IMR-90 (cell line): Measurements from ENCODE around the gene CENPK. TPM values are rescaled to one million over a fixed set of nuclear protein-coding genes. Genes with fewer than 3 reads are reported as not detected.
A peak's percentile ranks its signal among the peaks of the same experiment; 100 is the strongest.

Experiments used
- ATAC-seq: fragments of 200-7000 bp; cut with Tn5 transposase; 2 replicates; pipeline ENCODE4 v1.9.1; 2020; ENCODE audit warnings: low read depth, mild to moderate bottlenecking, moderate library complexity
- BruUV-seq: library from RNA; stranded (reverse); fragments of 400-500 nt; replicated peaks from 2 replicates; lab custom pipeline; 2021; lab: Mats Ljungman, UMichigan
- CTCF ChIA-PET: fragments of 300-600 bp; formaldehyde crosslinking; extraction: SDS; loops from one replicate; lab custom pipeline; 2021; ENCODE audit warnings: antibody characterized with exemption; lab: Yijun Ruan, JAX
- POLR2A ChIA-PET: fragments of 300-600 bp; sonication (Branson Sonifier 250); formaldehyde crosslinking; loops from one replicate; lab custom pipeline; 2022; ENCODE audit warnings: antibody characterized with exemption; ENCODE audit not compliant: unreplicated experiment; lab: Charles Lee
- DNase-seq: peaks from one replicate; pipeline ENCODE4 v3.0.0; 2013
- H2AFZ ChIP-seq: replicated peaks from 2 replicates; pipeline ENCODE3; 2013; ENCODE audit warnings: low read length, mild to moderate bottlenecking; ENCODE audit not compliant: poor library complexity
- H2AK5ac ChIP-seq: 2 replicates; pipeline ENCODE4 v1.6.1; 2013; ENCODE audit warnings: low read depth, low read length, inconsistent platforms
- H2AK9ac ChIP-seq: replicated peaks from 2 replicates; pipeline ENCODE3; 2013; ENCODE audit warnings: mild to moderate bottlenecking, low read depth, low read length, moderate library complexity; ENCODE audit not compliant: poor library complexity
- H2BK120ac ChIP-seq: 2 replicates; pipeline ENCODE4 v1.6.1; 2013; ENCODE audit warnings: low read depth, low read length, inconsistent platforms
- H2BK15ac ChIP-seq: 3 replicates; pipeline ENCODE4 v1.6.1; 2013; ENCODE audit warnings: low read depth, low read length, inconsistent platforms
- H2BK20ac ChIP-seq: 2 replicates; pipeline ENCODE4 v1.6.1; 2013; ENCODE audit warnings: low read depth, mild to moderate bottlenecking, inconsistent platforms, low read length, moderate library complexity
- H2BK5ac ChIP-seq: 2 replicates; pipeline ENCODE4 v1.6.1; 2013; ENCODE audit warnings: mild to moderate bottlenecking, low read depth, low read length, inconsistent platforms; ENCODE audit not compliant: poor library complexity, severe bottlenecking
- H3K14ac ChIP-seq: replicated peaks from 2 replicates; pipeline ENCODE4 v1.6.1; 2013; ENCODE audit warnings: low read depth, low read length, inconsistent platforms
- H3K18ac ChIP-seq: 2 replicates; pipeline ENCODE4 v1.6.1; 2013; ENCODE audit warnings: low read depth, low read length, control low read depth
- H3K23ac ChIP-seq: 2 replicates; pipeline ENCODE4 v1.6.1; 2013; ENCODE audit warnings: low read depth, low read length, inconsistent platforms
- H3K27ac ChIP-seq: 2 replicates; pipeline ENCODE4 v1.5.1; 2013; ENCODE audit warnings: mild to moderate bottlenecking, control low read depth, low read length; ENCODE audit not compliant: insufficient read depth
- H3K27me3 ChIP-seq: 2 replicates; pipeline ENCODE4 v1.6.1; 2013; ENCODE audit warnings: low read length; ENCODE audit not compliant: control insufficient read depth, insufficient read depth
- H3K36me3 ChIP-seq: 2 replicates; pipeline ENCODE4 v1.6.1; 2013; ENCODE audit warnings: low read length, mixed read lengths; ENCODE audit not compliant: control insufficient read depth, insufficient read depth
- H3K4ac ChIP-seq: 2 replicates; pipeline ENCODE4 v1.6.1; 2013; ENCODE audit warnings: low read depth, low read length, inconsistent platforms
- H3K4me1 ChIP-seq: 2 replicates; pipeline ENCODE4 v1.6.1; 2013; ENCODE audit warnings: low read length, mixed read lengths; ENCODE audit not compliant: control insufficient read depth, insufficient read depth
- H3K4me2 ChIP-seq: 2 replicates; pipeline ENCODE4 v1.6.1; 2013; ENCODE audit warnings: low read depth, mild to moderate bottlenecking, control low read depth, low read length, moderate library complexity
- H3K4me3 ChIP-seq: 2 replicates; pipeline ENCODE4 v1.5.1; 2013; ENCODE audit warnings: low read depth, mild to moderate bottlenecking, control low read depth, low read length, moderate library complexity; ENCODE audit not compliant: insufficient read depth
- H3K56ac ChIP-seq: 2 replicates; pipeline ENCODE4 v1.6.1; 2013; ENCODE audit warnings: low read length, inconsistent platforms; ENCODE audit not compliant: insufficient read depth; ENCODE audit errors: extremely low read depth
- H3K79me1 ChIP-seq, 2 experiments: 2 replicates each; pipeline ENCODE4 v1.6.1; 2013; ENCODE audit warnings: low read length in 2 of 2, inconsistent platforms in 1 of 2, low read depth in 1 of 2
- H3K9ac ChIP-seq: 2 replicates; pipeline ENCODE4 v1.6.1; 2013; ENCODE audit warnings: low read depth, low read length, control low read depth
- H3K9me1 ChIP-seq: 2 replicates; pipeline ENCODE4 v1.6.1; 2013; ENCODE audit warnings: low read length, inconsistent platforms; ENCODE audit not compliant: insufficient read depth
- H3K9me3 ChIP-seq: 2 replicates; pipeline ENCODE4 v1.6.1; 2013; ENCODE audit warnings: low read length; ENCODE audit not compliant: control insufficient read depth, insufficient read depth
- H4K20me1 ChIP-seq: 2 replicates; pipeline ENCODE4 v1.6.1; 2013; ENCODE audit warnings: low read length, inconsistent platforms; ENCODE audit not compliant: insufficient read depth
- H4K5ac ChIP-seq: 2 replicates; pipeline ENCODE4 v1.6.1; 2013; ENCODE audit warnings: mild to moderate bottlenecking, low read depth, low read length, control low read depth
- H4K8ac ChIP-seq, 2 experiments: 2 replicates each; pipeline ENCODE4 v1.6.1; 2013; ENCODE audit warnings: low read depth in 2 of 2, low read length in 2 of 2, control low read depth in 1 of 2, inconsistent platforms in 1 of 2
- H4K91ac ChIP-seq: 2 replicates; pipeline ENCODE4 v1.6.1; 2013; ENCODE audit warnings: low read depth, low read length, inconsistent platforms; ENCODE audit not compliant: insufficient read depth
- MXI1 ChIP-seq: IDR thresholded peaks from 2 replicates; pipeline ENCODE4 v1.6.1; 2012; ENCODE audit warnings: low read depth, mild to moderate bottlenecking, low read length, moderate library complexity, borderline replicate concordance
- NFE2L2 ChIP-seq: fragments of 150-350 bp; IDR thresholded peaks from 2 replicates; pipeline ENCODE4 v1.6.1; 2016; ENCODE audit warnings: low read depth, mild to moderate bottlenecking, low read length
- WGBS, 2 experiments: methylation state at CpG; one replicate each; pipeline versions ENCODE4 v1.1.5 to v1.1.7; 2013; ENCODE audit warnings: missing lambda C conversion rate in 2 of 2; ENCODE audit not compliant: insufficient read length in 1 of 2; ENCODE audit errors: extremely low coverage in 2 of 2; 5-methylcytosine and 5-hydroxymethylcytosine counted together
- dilution Hi-C: fragments of 300-500 bp; cut with HindIII; formaldehyde crosslinking; loops from one replicate; pipeline ENCODE4 v1.14.3; 2018; ENCODE audit warnings: low sequenced_read_pairs; ENCODE audit not compliant: unreplicated experiment
- in situ Hi-C: fragments of 300-500 bp; cut with MboI; formaldehyde crosslinking; loops from 3 replicates; pipeline ENCODE4 v1.14.3; 2019; ENCODE audit warnings: low sequenced_read_pairs, inconsistent platforms, mixed read lengths
- intact Hi-C: fragments of 100-400 bp; cut with micrococcal nuclease; formaldehyde crosslinking; loops from 2 replicates; pipeline ENCODE4 v1.10.0; 2022
- polyA plus RNA-seq, 3 experiments: library from polyadenylated mRNA; depleted of rRNA; stranded (reverse); fragments of >200 nt; gene quantifications; 2 replicates each; pipeline ENCODE4 v1.2.3, GENCODE V29; 2012; ENCODE audit warnings: low replicate concordance in 1 of 3
- total RNA-seq: library from RNA; depleted of rRNA; stranded (reverse); fragments of >200 nt; gene quantifications from 2 replicates; pipeline ENCODE4 v1.2.3, GENCODE V29; 2012

Gene CENPK
- total and polyA plus RNA-seq, 2 of the 4 experiments (the other 2 are of a cell fraction) = 5.6 to 9.4 TPM

DNA sequence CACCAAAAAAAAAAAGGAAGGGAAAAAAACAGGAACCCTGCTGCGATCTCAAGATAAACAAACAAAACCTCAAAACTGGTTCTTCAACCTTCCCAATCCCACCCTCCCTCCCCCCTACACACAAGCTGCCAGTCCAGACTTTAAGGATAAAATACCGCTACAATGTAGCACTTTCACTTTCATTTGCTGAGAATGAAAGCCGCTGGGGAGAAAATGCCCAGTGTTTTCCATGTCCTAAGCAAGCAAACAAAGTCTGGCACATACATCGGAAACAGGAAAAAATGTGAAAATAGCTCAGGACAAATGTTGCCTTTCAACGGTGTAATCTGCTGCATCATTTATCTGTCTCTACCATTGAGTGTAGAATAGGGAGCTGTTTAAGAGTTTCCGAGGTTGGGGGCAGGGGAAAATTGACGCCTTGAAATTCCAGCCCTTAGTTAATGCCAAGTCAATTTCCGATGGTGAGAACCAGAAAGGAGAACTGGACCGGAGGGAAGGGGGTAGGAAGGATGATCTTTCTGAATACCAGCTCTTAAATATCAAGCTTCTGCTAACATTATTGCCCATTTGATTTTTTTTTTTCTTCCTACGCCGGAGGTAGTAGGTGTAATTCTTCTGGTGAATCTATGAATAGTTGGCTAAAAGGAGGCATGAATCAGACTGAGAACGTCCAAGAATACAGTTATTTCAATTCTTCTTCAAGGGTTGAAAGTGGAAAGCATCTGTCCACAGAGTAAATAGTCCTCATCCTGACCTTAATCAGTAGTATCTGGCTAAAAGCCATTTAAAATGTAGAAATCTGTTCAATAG lies 80.0 kb downstream of the CENPK start:
- in situ Hi-C loops (loop anchor here (5.0 to 10.0 kb wide), 5 partner anchors 286 to 848 kb away; no protein-coding TSS in a partner anchor), intact Hi-C loops (loop anchor here (1.0 to 5.0 kb wide), 7 partner anchors 341 to 848 kb away; no protein-coding TSS in a partner anchor), dilution Hi-C loops (no loop called here)
- Histone ChIP-seq H3K4me3 (peak overlapping the region; percentile 88), H3K9me3 (no peaks in the 10 kb centered on the region), H3K4me1 (peaks cover 2% of the 10 kb centered on the region; the same call in 1 of the 2 replicates), H3K23ac (peak overlapping the region; percentile 99), H3K14ac (peak overlapping the region; percentile 99), H3K27ac (peak overlapping the region; percentile 96), H2BK15ac (peak overlapping the region; percentile 11; the same call in 2 of the 3 replicates), H2BK20ac (peak overlapping the region; percentile 96), H2AK9ac (peak overlapping the region; percentile 58), H3K18ac (peak overlapping the region; percentile 100), H4K91ac (peak overlapping the region; percentile 90), H2AK5ac (no peak overlapping the region; the same call in 1 of the 2 replicates), H3K4ac (peak overlapping the region; percentile 95), H3K79me1 (peaks cover 0 to 7% of the 10 kb centered on the region in 2 experiments; a peak in 1 of 4 replicates), H2AFZ (peak overlapping the region; percentile 79), H4K5ac (peak overlapping the region; percentile 92), H4K8ac (peak overlapping the region; percentile 25 to 95), H2BK5ac (peak overlapping the region; percentile 98), H3K27me3 (no peaks in the 10 kb centered on the region), H3K4me2 (peak overlapping the region; percentile 100), H3K9ac (peak overlapping the region; percentile 98), H3K9me1 (no peaks in the 10 kb centered on the region), H3K36me3 (no peaks in the 10 kb centered on the region), H4K20me1 (no peaks in the 10 kb centered on the region), H2BK120ac (peak overlapping the region; percentile 98), H3K56ac (peak overlapping the region; percentile 97)
- TF ChIP-seq MXI1 (no peak), NFE2L2 (0 out of 2 replicates have a peak, but pooled peaks have one; percentile 4)
- WGBS, 2 experiments = no CpG with 5 or more reads among the region's 12 CpGs
- CTCF ChIA-PET = interaction anchor here (0.6 to 2.2 kb wide), 11 partner anchors 18 to 851 kb away, joined by 3 to 10 read pairs (median 3); no protein-coding TSS in a partner anchor
- ATAC-seq (peak; percentile 10), DNase-seq (peak; percentile 69)
- no TSS peak for BruUV-seq
- POLR2A ChIA-PET = interaction anchor here (0.5 to 1.3 kb wide), 5 partner anchors 96 to 876 kb away, joined by 3 to 11 read pairs (median 4); no protein-coding TSS in a partner anchor
